GM12872 (cell line): Measurements from ENCODE around the gene CACNA1A.

Experiments
- CTCF ChIP-seq: IDR thresholded peaks from 3 replicates; pipeline ENCODE4 v1.5.1; 2011; ENCODE audit warnings: low read depth, mild to moderate bottlenecking, low read length, moderate library complexity; ENCODE audit not compliant: insufficient read depth

Gene CACNA1A

GRCh38 chr19:13373599-13373998, 132.7 kb downstream of the CACNA1A start:
- TF ChIP-seq CTCF, result no peak

- TF ChIP-seq CTCF, result no peak
Observed at GRCh38 chr19:13370948-13371347, 135.3 kb downstream of the CACNA1A start.

- peak; percentile 54 for TF ChIP-seq CTCF
Observed at GRCh38 chr19:13366529-13367143, 139.6 kb downstream of the CACNA1A start.

DNA sequence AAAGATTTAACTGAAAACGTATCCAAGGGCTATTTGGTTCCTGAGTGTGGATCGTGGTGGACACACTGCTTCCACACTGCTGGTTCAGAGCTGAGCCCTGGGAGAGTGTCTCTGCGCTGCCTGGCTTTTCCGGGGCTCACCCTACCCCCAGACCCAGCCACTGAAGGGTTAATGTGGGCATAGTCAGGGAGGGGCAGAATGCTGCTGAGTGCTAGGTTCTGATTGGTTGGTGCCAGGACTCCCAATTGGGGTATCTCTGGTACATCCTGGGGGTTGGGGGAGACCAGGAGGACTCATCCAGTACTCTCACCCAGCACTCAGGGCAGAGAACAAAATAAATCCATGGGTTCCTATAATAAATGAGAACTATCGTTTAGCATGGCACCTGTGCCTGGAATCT, 142.3 kb downstream of the CACNA1A start:
- no peak for TF ChIP-seq CTCF

GRCh38 chr19:13363245-13363644, 143.0 kb downstream of the CACNA1A start:
- TF ChIP-seq CTCF, result no peak

DNA sequence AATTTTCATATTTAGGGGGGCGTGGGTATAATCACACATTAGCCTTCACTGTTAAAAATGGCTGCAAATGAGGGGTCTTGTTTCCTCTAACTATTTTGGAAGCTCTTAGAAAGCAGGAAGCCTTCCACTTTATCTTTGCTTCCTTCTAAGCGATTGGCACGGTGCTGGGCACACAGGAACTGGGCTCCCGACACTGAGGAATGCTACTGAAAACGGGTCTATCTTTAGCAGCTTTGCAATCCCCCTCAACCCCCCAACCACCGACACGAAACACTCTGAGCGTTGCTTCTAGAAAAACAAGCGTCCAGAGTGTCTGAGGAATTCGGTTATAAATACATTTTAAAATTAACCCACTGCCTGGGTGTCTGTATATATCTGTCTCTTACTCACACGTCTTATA, 143.6 kb downstream of the CACNA1A start:
- no peak for TF ChIP-seq CTCF

DNA sequence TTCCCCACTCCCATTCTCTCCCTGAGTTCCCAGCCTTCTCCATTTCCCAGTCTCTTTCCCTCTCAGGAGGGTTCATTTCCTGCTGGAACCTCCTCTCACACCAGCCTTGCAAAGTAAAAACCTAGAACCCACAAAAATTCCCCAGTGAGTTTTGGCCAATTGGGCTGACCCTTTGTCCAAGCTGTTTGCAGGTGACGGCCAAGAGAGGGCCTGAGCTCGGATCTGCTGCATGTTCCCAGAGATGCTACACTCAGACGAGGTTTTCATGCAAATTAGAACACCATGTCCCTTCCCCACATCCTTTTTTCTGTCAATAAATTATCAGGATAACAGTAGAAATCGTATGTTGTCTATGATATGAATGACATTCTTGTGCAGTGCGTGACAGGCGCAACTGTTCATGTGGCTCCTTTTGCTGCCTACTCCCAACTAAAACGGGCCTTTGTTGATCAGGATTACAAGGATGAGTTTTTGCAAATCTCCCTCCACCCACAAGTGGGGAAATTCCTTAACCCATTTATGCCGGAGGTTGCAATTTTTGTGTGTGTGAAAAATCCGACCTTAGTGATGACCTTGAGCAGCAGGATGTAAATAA, 149.5 kb downstream of the CACNA1A start:
- no peak for TF ChIP-seq CTCF

DNA sequence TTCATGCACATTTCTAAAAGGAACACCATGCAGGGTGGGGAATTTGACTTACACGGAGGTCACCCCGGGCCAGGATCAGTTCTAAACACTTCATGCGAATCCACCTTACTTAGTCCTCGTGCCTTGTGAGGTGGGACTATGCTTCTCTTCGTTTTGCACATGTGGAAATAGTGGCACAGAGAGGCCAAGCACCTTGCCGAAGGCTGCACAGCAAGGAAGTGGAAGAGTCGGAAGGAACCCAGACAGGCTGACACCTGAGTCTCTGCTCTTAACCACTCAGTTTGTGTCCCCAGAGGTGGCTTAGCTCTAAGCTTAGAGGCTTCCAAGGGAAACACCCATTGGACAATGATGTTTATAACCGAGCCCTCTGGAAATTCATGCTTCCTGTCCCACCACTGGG, 150.1 kb downstream of the CACNA1A start:
- no peak for TF ChIP-seq CTCF
